Activated CD8-positive, alpha-beta memory T cell treated with anti-CD3 and anti-CD28 coated beads, Interleukin-2, amount 50 U/mL, for 24 hours (primary cell): Measurements from ENCODE around the gene NKX2-2.

ENCODE experiments used
- DNase-seq: peaks from one replicate; pipeline ENCODE4 v3.0.0-alpha.2; 2020; ENCODE audit errors: extremely low read depth

NKX2-2 gene

DNA sequence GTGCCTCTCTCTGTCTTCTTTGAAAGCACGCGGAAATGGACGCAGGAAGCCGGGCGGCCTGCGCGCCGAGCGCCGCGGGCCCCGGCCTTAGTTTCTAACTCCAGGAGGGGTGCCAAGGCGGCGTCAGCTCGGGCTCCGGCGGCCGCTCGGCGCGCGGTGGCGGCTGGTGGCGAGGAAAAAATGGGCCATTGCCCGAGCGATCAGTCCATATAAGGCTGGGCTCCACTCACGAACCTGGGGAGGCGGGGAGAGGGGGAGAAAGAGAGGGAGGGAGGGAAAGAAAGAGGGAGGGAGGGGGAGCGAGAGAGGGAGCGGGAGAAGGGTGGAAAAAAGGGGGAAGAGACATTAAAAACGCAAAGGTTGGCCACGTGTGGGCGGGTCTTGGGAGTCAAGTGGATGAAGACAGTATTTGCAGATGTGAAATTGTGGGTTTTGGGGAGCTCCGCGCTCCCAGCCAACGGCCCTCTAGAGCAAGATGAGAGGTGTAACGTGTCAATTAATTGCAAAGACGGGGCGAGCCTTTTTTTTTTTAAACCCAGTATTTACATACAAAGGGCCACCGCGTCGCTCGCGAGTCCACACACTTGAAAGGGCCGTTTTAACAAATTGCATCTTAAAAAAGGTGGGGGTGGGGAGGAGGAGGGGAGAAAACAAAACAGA lies at the start of gene NKX2-2:
NKX2-2 (minus strand) TSS at position 184 of the 660 bp plus-strand sequence. CDS start 395 bp downstream, outside the sequence.
- no peak for DNase-seq

DNA sequence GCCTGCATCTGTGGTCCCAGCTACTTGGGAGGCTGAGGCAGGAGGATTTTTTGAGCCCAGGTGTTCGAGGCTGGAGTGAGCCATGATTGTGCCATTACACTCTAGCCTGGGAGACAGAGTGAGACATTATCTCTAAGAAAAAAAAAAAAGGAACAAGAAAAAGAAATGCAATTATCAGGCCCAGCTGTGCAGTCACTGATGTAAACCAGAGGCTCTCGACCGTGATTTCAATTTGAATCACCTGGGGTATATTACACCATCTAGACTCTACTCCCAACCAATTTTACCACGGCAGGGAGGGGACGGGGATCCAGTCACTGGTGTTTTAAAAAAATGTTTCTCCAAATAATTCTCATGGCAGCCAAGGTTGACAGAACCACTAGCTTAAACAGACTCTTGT lies 48.8 kb upstream of the NKX2-2 start:
- no peak for DNase-seq

DNA sequence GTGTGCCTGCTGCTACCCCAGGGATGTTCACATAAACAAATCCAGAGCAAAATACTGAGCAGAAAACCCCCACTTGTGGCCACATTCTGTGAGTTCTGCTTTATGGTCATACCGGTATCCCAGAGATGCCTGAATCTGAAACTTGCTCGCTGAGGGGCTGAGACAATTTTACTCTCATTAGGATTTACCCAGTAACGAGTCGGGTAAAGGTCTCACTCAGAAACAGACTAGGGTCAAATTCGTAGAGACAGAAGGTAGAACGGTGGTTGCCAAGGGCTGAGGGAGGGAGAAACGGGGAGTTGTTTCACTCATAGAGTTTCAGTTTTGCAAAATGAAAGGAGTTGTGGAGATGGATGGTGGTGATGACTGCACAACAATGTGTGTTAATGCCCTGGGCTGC lies 45.4 kb upstream of the NKX2-2 start:
- no peak for DNase-seq

DNA sequence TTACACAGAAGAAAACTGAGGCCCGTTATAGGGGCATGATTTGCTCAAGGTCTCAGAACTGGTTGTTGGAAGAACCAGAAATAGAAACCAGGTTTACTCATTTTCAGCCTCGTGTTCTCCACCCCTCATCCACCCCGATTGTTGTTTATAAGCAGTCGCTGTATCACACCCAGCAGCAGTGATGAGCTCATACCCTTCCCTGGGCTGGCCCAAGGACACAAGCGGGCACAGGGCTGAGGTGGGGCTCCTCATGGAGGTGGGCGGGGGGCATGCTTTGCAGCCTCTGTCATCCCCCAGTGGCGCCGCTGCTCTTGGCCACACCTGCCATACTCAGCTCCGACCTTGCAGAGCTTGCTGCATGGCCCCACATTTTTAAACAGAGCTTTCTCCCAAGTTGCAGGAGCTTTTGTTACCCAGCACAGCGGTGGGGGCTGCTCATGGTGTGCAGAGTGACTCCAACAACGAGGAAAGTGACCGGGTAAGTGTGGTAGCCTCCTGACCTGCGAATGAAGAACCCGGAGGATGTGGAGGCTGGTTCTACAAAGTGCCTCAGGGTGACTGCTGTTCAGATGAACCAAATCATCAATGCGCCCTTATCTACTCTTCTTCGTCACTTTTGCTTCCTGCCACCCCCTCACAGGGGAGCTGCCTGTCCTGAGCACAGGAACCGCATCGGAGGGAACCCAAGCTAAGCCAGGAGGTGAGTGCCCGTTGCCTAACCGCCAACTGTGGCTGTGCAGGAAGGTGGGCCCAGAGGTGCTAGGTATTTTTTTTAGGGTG lies 43.6 kb upstream of the NKX2-2 start:
- no peak for DNase-seq

DNA sequence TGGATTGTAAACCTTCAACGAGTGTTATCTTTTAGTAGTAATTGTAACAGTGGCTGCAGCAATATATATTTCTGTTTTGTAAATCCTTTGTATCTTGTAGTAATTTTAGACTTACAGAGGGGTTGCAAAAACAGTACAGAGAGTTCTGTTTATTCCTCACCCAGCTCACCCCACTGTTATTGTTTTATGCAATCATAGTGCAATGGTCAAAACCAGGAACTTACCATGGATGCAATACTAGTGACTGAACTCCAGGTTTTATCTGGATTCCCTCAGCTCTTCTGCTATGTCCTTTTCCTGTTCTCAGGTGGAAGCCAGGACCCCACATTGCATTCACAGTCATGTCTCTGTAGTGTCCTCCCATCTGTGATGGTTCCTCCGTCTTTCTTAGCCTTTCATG lies 42.5 kb upstream of the NKX2-2 start:
- no peak for DNase-seq

DNA sequence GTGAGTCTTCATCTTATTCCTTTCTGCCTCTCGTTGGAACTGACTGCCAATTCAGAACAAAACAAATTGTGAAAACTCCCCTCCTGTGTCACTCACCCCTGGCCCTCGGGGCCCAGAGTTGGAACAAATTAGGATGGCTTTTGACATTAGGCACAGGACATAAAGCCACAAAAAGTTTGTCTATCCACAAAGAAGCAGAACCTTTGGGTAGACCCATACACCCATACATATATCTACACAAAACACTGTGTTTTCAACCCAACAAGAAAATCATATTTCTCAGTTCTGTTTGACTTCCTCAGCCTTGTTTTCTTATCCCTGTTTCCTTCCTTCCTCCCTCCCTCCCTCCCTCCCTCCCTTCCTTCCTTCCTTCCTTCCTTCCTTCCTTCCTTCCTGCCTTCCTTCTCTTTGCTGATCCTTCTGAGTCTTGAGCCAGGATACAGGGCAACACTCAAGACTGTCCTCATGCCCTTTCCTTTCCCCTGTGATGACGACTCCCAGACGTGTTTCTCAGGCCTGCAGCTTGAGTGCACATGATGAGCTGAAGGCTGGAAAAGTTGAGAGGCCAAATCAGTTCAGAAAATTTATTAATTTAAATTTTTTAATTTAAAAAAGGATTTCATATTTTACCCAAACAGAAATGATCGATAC lies 41.7 kb upstream of the NKX2-2 start:
- no peak for DNase-seq

DNA sequence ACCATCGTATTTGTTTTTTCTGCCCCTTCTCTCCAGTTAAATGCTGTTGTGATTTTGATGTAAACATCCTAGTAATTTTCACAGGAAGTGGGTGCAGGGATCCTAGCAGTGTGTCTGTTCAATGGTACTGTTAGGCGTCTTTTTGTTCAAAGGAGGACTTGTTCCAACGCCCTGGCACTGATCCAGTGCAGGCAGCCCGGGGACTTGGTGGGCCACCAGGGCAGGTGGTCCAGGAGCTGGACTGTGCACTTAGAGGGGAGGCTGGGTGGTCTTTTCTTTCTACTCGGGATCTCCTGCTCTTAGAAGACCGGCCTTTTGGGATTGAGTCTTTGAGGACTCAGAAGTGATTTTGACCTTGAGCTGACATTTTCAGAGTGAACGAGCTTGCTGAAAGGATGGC lies 41.1 kb upstream of the NKX2-2 start:
- DNase-seq: no peak

DNA sequence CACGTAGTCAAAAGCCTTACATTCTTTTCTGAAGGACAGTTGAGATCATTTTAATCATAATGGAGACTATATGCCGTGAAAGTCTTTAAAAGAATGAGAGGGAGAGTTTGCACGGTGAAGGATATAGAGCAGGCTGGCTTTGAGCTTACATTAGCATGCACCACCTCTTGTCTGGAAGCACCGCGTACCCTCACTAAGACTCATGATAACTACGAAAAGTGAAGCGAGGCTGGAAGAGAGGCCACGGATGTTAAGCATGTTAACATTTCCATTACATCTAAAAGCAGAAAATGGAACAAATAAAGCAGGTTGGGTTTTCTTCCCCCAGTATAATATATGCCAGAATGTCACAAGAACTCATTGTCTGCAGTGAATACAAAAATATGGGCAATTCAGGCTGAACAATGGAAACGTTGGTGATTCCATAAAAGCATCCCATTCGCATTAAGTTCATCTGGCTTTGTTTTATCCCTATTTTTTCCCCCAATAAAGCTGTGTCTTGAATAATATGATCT lies 40.6 kb upstream of the NKX2-2 start:
- no peak for DNase-seq

DNA sequence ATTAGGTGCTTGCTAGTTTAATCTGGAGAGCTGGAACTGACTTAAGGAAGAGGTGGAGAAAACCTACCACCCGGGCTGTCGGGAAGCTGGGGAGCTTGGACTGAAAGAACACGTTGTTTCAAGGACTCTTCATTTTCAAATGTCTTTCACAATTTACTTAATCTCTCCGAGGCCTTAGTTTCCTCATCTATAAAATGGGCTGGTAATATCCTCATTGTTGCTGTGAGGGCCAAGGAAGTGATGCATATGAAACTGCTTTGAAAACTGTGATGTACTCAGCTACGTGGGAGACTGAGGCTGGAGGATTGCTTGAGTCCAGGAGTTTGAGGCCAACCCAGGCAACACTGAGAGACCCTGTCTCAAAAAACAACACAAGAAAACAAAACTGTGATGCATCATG lies 36.7 kb upstream of the NKX2-2 start:
- DNase-seq: no peak

DNA sequence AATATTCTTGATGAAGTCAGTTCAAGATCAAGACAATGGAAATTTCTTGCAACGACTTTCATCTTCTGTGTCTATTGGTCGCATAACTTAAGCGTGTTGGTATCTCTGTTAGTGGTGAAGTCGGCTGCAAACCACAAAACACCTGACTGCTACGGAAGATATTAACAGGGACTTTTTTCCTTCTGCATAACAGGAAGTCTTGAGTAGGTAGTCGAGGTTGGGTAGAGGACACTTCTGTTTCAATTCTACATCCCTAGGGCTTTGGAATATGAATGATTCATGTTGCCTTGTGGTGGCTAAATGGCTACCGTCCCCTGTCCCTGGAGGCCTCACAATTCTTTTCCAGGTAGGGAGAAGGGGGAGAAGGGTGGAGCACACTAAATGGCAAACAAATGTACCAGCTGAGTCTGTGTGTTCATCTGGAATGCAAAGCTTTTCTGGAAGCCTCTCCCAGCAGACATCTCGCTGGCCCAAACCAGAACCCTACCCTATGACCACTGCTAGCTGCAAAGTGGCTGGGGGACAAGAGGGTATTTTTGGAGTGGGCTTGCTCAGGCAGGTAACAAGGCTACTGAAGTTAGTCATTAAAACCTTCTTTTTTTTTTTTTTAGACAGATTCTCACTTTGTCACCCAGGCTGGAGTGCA lies 34.6 kb upstream of the NKX2-2 start:
- DNase-seq: no peak

DNA sequence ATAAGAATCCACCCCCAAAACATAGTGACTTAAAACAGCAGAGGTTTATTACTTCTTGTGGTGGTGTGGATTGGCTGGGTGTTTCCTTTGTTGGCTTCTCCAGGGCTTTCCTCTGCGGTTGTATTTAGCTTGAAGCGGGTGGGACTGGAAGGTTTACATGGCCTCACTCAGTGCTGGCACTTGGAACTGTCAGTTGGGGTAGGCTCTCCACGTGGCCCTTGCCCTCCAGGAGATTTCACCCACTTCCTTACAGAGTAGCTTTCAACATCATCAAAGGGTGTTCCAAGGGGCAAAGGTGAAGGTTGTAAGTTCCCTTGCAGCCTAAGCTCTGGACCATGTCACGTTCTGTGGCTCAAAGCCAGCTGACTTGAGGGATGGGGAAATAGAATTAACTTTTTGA lies 32.5 kb upstream of the NKX2-2 start:
- no peak for DNase-seq

DNA sequence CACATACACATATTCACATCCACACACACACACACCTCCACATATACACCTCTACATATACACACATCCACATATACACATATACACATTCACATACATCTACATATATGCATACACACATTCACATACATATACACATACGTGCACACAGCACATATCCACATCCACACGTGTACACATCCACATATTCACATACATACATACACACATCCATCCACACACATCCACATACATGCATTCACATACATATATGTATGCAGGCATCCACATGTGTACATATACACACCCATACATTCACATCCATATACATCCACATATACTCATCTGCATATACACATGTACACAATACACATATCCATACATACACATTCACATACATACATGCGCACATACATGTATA lies 25.6 kb upstream of the NKX2-2 start:
- no peak for DNase-seq

DNA sequence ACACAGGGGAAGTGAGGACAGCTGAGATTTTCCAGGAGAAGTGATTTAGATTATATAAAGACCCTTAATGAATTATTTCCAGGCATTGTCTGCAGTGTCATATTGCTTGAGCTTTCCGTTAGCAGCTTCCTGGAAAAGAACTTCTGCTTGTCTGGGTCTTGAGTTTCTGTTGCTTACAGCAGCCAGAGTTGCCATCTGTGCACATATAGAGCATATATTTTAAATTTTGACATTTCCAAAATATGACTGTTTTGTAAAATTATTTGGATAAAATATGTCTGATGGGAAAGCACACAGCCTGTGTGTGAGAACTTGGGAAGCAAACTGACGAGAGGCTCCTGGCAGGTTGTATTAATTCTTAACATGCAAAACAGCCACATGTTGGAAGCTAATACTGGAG lies 21.0 kb upstream of the NKX2-2 start:
- no peak for DNase-seq

DNA sequence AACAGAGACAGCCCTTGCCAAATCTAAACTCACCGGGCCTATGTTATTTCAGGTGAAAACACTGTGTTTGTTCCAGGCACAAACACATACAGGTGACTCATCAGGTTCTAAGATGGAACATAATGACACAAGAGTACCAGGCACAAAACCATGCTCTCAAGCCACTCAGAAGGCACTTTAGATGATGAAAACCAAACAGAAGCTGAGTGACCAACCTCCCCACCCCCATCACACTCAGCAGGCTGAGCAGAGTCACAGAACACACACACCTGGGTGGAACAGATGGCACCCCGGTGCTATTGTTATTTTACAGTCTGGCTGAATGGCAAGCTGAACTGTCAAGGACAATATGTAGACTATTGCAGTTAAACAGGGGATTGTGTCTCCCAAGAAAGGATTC lies 20.6 kb upstream of the NKX2-2 start:
- no peak for DNase-seq

DNA sequence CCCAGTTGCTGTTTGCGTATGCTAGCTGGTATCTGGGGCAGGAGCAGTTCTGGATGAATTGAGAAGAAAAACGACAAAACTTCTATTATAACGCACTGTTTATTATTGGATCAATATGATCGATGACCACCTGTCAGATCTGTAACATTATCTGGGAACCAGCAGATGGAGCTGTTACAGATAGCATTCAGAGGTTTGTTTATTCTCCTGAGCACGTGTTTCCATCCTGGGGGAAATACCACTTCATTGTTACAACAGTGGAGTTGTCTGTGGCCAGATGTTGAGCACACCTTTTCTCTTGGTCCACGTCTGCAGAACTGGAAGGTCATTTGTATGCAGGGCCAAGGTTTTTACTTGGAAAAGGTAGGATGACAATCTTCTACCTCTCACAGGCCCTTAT lies 16.0 kb upstream of the NKX2-2 start:
- no peak for DNase-seq

DNA sequence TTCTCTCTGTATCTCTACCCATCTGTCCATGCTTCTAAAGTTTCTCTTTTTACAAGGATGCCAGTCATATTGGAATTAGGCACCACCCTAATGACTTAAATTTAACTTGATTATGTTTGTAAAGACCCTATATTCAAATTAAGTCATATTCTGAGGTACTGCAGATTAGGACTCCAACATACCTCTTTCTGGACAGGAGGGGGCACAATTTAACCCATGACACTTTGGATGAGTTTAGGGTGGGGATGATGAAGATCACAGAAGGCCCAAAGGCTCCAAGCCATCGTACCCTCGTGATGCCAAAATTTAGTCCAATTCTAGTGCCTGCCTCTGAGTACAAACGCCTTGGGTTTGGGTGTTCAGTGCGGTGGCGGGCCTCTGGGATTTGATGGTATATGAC lies 15.0 kb upstream of the NKX2-2 start:
- no peak for DNase-seq

DNA sequence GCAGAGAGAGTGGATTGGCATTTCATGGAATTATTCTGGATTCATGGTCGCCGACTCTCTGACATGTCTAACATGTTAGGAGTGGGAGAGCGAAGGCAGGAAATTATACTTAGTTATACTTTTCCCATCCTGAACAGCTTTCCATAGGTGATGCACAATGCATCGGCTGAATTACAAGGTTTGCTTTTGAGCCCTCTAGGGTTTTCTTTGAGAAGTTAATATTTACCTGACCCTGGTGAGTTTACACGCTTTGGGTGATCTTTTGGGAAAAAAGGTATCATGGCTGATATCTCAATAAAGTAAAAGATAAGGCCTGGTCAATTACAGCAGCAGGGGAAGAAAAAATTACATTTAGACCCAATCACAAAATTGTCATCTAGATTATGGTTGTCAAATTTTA lies 14.0 kb upstream of the NKX2-2 start:
- DNase-seq: no peak

DNA sequence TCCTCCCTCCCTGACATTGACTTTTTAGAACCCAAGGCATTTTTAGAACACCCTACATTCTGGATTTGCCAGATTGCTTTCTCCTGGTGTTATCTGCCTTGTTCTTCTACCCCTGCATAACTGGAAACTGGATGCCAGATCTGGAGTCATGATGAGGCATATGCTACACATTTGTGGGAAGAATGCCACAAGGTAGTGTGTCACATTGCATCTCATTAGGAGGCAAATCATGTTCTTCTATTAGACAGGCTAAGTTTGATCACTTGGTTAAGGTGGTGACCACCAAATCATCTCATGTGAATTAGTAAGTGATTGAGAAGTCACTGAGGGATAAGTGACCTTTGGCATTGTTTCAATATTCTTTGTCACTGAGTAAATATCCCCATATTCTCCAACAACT lies 12.9 kb upstream of the NKX2-2 start:
- no peak for DNase-seq

DNA sequence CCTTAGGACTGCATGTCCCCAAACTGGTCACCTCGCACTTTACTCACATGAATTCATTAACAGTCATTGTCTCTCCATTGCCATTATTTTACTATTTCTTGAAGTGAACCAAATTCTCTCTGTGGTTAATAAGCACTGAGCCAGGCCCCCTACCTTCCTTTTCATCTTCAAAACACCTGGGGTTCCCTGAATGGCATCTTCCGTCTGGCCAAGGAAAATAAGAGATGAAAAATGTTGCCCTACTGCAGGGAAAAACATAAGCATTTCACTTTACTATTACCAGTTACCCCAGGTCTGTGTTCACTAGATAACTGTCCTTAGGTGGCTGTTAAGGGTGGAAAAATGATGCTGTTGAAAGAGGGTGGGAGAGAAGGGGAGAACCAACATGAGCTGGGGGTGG lies 10.0 kb upstream of the NKX2-2 start:
- no peak for DNase-seq

DNA sequence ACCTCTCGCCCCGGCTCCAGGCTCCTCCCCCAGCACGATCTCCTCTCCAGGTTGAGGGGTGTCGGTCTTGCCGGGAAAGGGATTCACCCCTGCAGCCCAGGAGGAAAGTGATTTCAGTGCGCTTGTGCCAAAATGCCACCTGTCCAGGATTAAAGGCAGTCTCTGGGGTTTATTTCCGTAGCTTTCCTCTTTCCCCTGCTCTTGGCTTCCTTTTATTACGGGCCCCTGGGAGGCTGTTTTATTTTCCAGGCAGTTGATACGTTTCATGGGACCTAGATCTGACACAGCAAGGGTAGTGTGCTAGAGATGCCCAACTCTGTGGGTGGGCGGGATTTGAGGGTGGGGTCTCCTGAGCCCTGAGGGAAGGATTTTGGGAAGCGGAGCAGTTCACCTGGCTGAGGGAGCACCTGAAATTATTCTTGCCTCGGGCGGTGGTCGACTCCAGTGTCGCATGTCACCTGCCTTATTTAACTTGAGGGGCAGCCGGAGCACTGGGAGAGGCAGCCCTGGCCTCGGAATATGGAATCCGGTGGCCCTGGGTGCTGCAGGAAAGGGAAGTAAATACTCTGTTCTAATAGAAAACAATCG lies 9.5 kb upstream of the NKX2-2 start:
- DNase-seq: no peak

DNA sequence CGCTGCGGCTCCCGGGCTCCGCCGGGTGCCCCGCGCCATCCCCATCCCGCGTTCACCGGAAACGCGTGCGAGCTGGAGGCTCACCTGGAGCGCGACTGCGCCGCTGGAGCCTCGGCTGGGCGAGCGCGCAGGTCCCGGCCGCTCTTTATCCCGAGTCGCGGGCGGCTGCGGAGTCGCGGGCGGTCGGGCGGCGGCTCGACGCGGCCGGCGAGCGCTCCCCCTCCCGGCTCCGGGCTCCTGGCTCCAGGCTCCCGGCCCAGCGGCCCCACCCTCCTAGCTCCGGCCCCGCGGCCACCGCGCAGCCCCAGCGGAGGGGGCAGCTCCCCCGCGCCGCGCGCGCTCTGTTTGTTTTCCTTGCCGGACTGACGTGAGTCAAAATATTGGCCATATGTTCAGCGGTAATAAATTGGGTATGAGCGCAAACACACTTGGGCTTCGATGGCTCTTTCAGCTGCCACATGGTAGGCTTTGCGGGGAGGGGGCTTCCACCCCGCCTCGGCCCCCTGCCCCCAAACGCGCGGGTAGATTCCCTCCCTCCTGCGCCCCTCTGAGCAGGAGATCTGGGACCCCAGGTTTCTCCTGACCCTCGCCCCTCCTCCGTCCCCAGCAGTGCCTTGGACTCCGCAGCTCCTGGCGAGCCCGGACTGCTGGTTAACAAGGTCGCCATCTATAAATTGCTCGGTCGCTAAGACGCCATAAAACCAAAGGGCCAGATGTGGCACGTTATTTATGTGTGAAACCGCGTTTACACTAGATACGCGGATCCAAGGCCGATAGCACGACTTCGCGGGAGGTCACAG lies 8.8 kb upstream of the NKX2-2 start:
- DNase-seq: no peak
